ENCODE measurements around the gene CHD1. TPM values are rescaled to one million over a fixed set of nuclear protein-coding genes. Genes with fewer than 3 reads are reported as not detected.
A peak's percentile ranks its signal among the peaks of the same experiment; 100 is the strongest.

The CHD1 gene
- total RNA-seq, 2 donors from 2014 or later = 59.1 to 59.5 TPM

DNA sequence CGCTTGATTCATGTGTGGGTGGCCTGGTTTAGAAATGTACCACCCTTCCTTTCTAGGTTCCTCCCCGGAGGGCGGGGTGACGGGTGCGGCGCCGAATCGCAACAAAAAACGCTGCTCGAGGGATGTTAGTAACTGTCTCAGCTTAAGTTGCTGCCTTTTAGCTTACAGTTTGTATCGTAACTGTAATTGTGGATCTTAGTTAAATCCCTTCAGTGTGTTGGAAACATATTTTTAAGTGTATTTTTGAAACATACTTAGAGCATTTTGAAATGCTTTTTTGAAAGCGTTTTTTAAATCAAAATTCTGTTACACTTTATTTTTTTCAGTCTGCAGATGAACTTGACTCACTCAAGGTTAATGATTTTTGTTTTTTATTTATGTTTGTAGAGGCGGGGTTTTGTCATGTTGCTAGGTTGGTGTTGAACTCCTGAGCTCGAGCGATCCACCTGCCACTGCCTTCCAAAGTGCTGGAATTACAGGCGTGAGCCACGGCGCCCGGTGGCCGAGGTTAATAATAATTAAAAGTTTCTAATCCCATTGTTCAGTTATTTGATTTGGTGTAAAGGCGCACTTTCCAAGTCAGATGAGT is 997 bp upstream of the CHD1 start:
- Mint-ChIP-seq H3K9me3 (no peaks in the 10 kb centered on the region), H3K4me3 (peak overlapping the region; percentile 76), H3K4me1 (peaks cover 28% of the 10 kb centered on the region), H3K36me3 (ENCODE audit: low read depth) (peaks cover 10% of the 10 kb centered on the region), H3K27me3 (ENCODE audit: insufficient read depth) (no peaks in the 10 kb centered on the region), H3K27ac (peak overlapping the region; percentile 98)
- Histone ChIP-seq H3K36me3 (ENCODE audit: control insufficient read depth, insufficient read depth, low read length) (peaks cover 14% of the 10 kb centered on the region), H3K27ac (ENCODE audit: low read depth, low read length) (peak overlapping the region; percentile 91), H3K9ac (ENCODE audit: extremely low read depth, low read length, poor library complexity, severe bottlenecking) (peak overlapping the region; percentile 48), H3K4me3 (ENCODE audit: low read length) (peak overlapping the region; percentile 98), H3K4me1 (ENCODE audit: control insufficient read depth, insufficient read depth, low read length) (peaks cover 10% of the 10 kb centered on the region), H3K27me3 (ENCODE audit: control insufficient read depth, insufficient read depth, low read length, poor library complexity, severe bottlenecking) (no peaks in the 10 kb centered on the region), H3K9me3 (ENCODE audit: control insufficient read depth, low read length) (no peaks in the 10 kb centered on the region)
- TF ChIP-seq, protein P1, sequence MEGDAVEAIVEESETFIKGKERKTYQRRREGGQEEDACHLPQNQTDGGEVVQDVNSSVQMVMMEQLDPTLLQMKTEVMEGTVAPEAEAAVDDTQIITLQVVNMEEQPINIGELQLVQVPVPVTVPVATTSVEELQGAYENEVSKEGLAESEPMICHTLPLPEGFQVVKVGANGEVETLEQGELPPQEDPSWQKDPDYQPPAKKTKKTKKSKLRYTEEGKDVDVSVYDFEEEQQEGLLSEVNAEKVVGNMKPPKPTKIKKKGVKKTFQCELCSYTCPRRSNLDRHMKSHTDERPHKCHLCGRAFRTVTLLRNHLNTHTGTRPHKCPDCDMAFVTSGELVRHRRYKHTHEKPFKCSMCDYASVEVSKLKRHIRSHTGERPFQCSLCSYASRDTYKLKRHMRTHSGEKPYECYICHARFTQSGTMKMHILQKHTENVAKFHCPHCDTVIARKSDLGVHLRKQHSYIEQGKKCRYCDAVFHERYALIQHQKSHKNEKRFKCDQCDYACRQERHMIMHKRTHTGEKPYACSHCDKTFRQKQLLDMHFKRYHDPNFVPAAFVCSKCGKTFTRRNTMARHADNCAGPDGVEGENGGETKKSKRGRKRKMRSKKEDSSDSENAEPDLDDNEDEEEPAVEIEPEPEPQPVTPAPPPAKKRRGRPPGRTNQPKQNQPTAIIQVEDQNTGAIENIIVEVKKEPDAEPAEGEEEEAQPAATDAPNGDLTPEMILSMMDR (conservative IDR thresholded peaks at IDR 0.05) = no peak
- 11 to 19% methylated on average over 8 to 21 of the region's 21 CpGs for WGBS, 2 experiments (ENCODE audit: insufficient coverage in 1 of 2, insufficient read length in 1 of 2)
- DNase-seq = peak; percentile 50

DNA sequence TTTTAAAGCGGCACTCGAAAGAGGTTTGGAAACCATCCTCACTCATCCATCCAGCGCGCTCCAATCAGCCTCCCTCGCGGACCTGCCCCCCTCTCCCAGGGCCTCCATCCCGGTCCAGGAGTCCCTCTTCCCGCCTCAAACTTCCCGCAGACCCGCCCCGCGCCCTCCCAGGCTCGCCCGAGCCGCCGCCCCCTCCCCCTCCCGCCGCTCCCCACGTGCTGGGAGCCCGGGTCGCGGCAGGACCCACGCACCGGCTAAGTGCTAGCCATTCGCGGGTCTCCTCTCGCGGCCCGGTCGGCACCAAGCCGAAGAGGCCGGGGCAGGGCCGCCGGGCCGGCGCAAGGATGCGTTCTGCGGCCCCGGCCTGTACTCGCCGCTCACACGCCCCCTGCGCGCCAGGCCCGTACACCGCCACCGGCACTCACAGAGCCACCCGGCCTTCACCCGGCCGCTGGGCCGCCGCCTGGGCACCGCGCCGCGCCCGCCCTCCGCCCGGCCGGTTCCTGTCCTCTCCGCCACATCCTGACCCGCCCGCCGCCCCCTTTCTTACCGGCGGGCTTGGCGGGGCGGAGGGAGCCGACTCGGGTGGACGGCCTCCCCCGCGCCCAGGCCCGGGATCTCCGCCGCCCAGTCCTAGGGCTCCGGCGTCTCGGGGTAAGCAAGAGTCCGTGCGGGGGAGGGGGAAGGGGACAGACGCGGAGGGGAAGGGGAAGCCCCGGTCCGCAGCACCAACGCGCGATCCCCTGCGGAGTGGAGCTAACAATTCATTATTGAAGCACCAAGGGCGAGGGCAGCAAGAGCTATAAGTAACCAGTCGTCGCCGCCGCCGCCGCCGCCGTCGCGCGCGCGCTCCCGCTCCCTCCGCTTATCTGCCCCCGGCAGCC is 576 bp downstream of the CHD1 start:
- DNase-seq = peak; percentile 87
- H3K9me3 Mint-ChIP-seq = no peaks in the 10 kb centered on the region
- H3K36me3 Mint-ChIP-seq (ENCODE audit: low read depth) = peaks cover 24% of the 10 kb centered on the region
- H3K9ac ChIP-seq (ENCODE audit: extremely low read depth, low read length, poor library complexity, severe bottlenecking) = peak overlapping the region; percentile 44
- TF ChIP-seq, protein P1 (conservative IDR thresholded peaks at IDR 0.05) = peak; percentile 26
- peak overlapping the region; percentile 98 for H3K4me3 ChIP-seq (ENCODE audit: low read length)
- H3K36me3 ChIP-seq (ENCODE audit: control insufficient read depth, insufficient read depth, low read length) = peaks cover 30% of the 10 kb centered on the region
- H3K4me1 ChIP-seq (ENCODE audit: control insufficient read depth, insufficient read depth, low read length) = peaks cover 10% of the 10 kb centered on the region
- peaks cover 23% of the 10 kb centered on the region for H3K4me1 Mint-ChIP-seq
- peak overlapping the region; percentile 95 for H3K27ac ChIP-seq (ENCODE audit: low read depth, low read length)
- H3K27me3 Mint-ChIP-seq (ENCODE audit: insufficient read depth) = no peaks in the 10 kb centered on the region
- H3K4me3 Mint-ChIP-seq = peak overlapping the region; percentile 76
- no peaks in the 10 kb centered on the region for H3K27me3 ChIP-seq (ENCODE audit: control insufficient read depth, insufficient read depth, low read length, poor library complexity, severe bottlenecking)
- peak overlapping the region; percentile 89 for H3K27ac Mint-ChIP-seq
- H3K9me3 ChIP-seq (ENCODE audit: control insufficient read depth, low read length) = no peaks in the 10 kb centered on the region
- 0 to 1% methylated on average over 20 to 106 of the region's 106 CpGs for WGBS, 2 experiments (ENCODE audit: insufficient coverage in 1 of 2, insufficient read length in 1 of 2)

- no peaks in the 10 kb centered on the region for H3K27me3 ChIP-seq (ENCODE audit: control insufficient read depth, insufficient read depth, low read length, poor library complexity, severe bottlenecking)
- H3K36me3 Mint-ChIP-seq (ENCODE audit: low read depth) = peaks cover 28% of the 10 kb centered on the region
- peak overlapping the region; percentile 44 for H3K9ac ChIP-seq (ENCODE audit: extremely low read depth, low read length, poor library complexity, severe bottlenecking)
- H3K36me3 ChIP-seq (ENCODE audit: control insufficient read depth, insufficient read depth, low read length) = peaks cover 37% of the 10 kb centered on the region
- H3K4me3 ChIP-seq (ENCODE audit: low read length) = peak overlapping the region; percentile 98
- no peaks in the 10 kb centered on the region for H3K27me3 Mint-ChIP-seq (ENCODE audit: insufficient read depth)
- H3K4me1 ChIP-seq (ENCODE audit: control insufficient read depth, insufficient read depth, low read length) = peaks cover 10% of the 10 kb centered on the region
- H3K9me3 ChIP-seq (ENCODE audit: control insufficient read depth, low read length) = no peaks in the 10 kb centered on the region
- H3K27ac ChIP-seq (ENCODE audit: low read depth, low read length) = peak overlapping the region; percentile 25
- H3K9me3 Mint-ChIP-seq = no peaks in the 10 kb centered on the region
- H3K4me1 Mint-ChIP-seq = peaks cover 23% of the 10 kb centered on the region
- 0% methylated on average over 9 to 14 of the region's 14 CpGs for WGBS, 2 experiments (ENCODE audit: insufficient coverage in 1 of 2, insufficient read length in 1 of 2)
- DNase-seq = peak; percentile 50
- peak overlapping the region; percentile 71 for H3K27ac Mint-ChIP-seq
- peak overlapping the region; percentile 76 for H3K4me3 Mint-ChIP-seq
- TF ChIP-seq, protein P1 (conservative IDR thresholded peaks at IDR 0.05) = no peak
These were observed 1.4 kb downstream of the CHD1 start for GRCh38 chr5:98927242-98927988.
